ENCODE data around the gene WHAMM. TPM values are rescaled to one million over a fixed set of nuclear protein-coding genes. Genes with fewer than 3 reads are reported as not detected.

Gene WHAMM
- 2.4 and 4.5 TPM in 2 replicates for total RNA-seq

GRCh38 chr15:82809308-82810060 is at the start of gene WHAMM:
Gene WHAMM (plus strand): TSS chr15:82809628. CDS start chr15:82809727, 99 bp downstream.

GRCh38 chr15:82805994-82806406 is 3.4 kb upstream of the WHAMM start, which contains the start of gene FSD2:
Gene FSD2 (minus strand): TSS chr15:82806069. CDS start chr15:82787390, 18,679 bp downstream.

Other genes starting within 250 kb of the WHAMM start
- gene CPEB1, start 162.3 kb upstream of the WHAMM start, total RNA-seq = 0.72 and 0.97 TPM in 2 replicates
- gene AP3B2, start 99.8 kb upstream of the WHAMM start, total RNA-seq = not detected in 2 replicates
- gene FSD2, start 3.6 kb upstream of the WHAMM start, total RNA-seq = not detected in 2 replicates
- 0.36 and 0.49 TPM in 2 replicates for gene HOMER2, start 143.1 kb downstream of the WHAMM start, total RNA-seq
- 14.4 and 22.9 TPM in 2 replicates for gene RAMAC, start 176.6 kb downstream of the WHAMM start, total RNA-seq
- gene C15orf40, start 202.0 kb downstream of the WHAMM start, total RNA-seq = 5.2 and 7.4 TPM in 2 replicates